H1 (cell line): ENCODE measurements around the gene KANSL1. TPM values are rescaled to one million over a fixed set of nuclear protein-coding genes. Genes with fewer than 3 reads are reported as not detected.

Experiments used
- CTCF ChIA-PET: fragments of 300-600 bp; sonication (Branson Sonifier 250); formaldehyde crosslinking; loops from one replicate; lab custom pipeline; 2021; ENCODE audit not compliant: partially characterized antibody; lab: Charles Lee
- POLR2A ChIA-PET: fragments of 300-600 bp; sonication (Branson Sonifier 250); formaldehyde crosslinking; loops from one replicate; lab custom pipeline; 2021; ENCODE audit warnings: inconsistent platforms; ENCODE audit not compliant: partially characterized antibody; lab: Charles Lee
- DNase-seq, 2 experiments: peaks; one replicate each; pipeline versions ENCODE4 v3.0.0 to v3.0.0-alpha.2; 2010 to 2022; ENCODE audit warnings: low spot score in 2 of 2, low read depth in 1 of 2, mixed read lengths in 1 of 2
- FAIRE-seq: peaks from 2 replicates; lab custom pipeline; 2011; peaks lifted over from hg19 to GRCh38; lab: Jason Lieb, UNC
- H2AFZ ChIP-seq: 2 replicates; pipeline ENCODE4 v1.8.1; 2012; ENCODE audit warnings: low read length, inconsistent platforms
- H2AK5ac ChIP-seq: 2 replicates; pipeline ENCODE4 v1.6.1; 2013; ENCODE audit warnings: low read depth, low read length
- H2BK120ac ChIP-seq: replicated peaks from 2 replicates; pipeline ENCODE3; 2013; ENCODE audit warnings: low read depth, low read length, inconsistent platforms
- H2BK12ac ChIP-seq: 2 replicates; pipeline ENCODE4 v1.6.1; 2013; ENCODE audit warnings: low read depth, low read length
- H2BK15ac ChIP-seq: 2 replicates; pipeline ENCODE4 v1.6.1; 2013; ENCODE audit warnings: low read length
- H2BK20ac ChIP-seq: 2 replicates; pipeline ENCODE4 v1.6.1; 2013; ENCODE audit warnings: low read length
- H2BK5ac ChIP-seq: 2 replicates; pipeline ENCODE4 v1.6.1; 2013; ENCODE audit warnings: low read depth, low read length
- H3K14ac ChIP-seq: 2 replicates; pipeline ENCODE4 v1.6.1; 2013; ENCODE audit warnings: inconsistent platforms; ENCODE audit not compliant: insufficient read length
- H3K18ac ChIP-seq: 2 replicates; pipeline ENCODE4 v1.6.1; 2013; ENCODE audit warnings: low read length; ENCODE audit errors: extremely low read depth
- H3K23ac ChIP-seq: 2 replicates; pipeline ENCODE4 v1.6.1; 2013; ENCODE audit warnings: inconsistent platforms; ENCODE audit not compliant: insufficient read length
- H3K23me2 ChIP-seq: 2 replicates; pipeline ENCODE4 v1.6.1; 2013; ENCODE audit warnings: low read depth, low read length
- H3K27ac ChIP-seq: 2 replicates; pipeline ENCODE4 v1.6.1; 2011; ENCODE audit warnings: low read depth, low read length, inconsistent platforms
- H3K27me3 ChIP-seq, 4 experiments: replicated peaks in 1 of 4; 1 replicate in 1 of 4; 2 replicates in 3 of 4; pipeline versions ENCODE4 v1.6.1 to v1.8.1; 2011 to 2013; ENCODE audit warnings: low read length in 3 of 4, mild to moderate bottlenecking in 3 of 4, inconsistent platforms in 2 of 4, mixed read lengths in 2 of 4, moderate library complexity in 1 of 4; ENCODE audit not compliant: control insufficient read depth in 3 of 4, insufficient read depth in 3 of 4; ENCODE audit errors: extremely low read depth in 1 of 4
- H3K36me3 ChIP-seq, 4 experiments: 2 replicates each; pipeline versions ENCODE4 v1.6.1 to v1.8.1; 2011 to 2013; ENCODE audit warnings: mild to moderate bottlenecking in 4 of 4, low read length in 3 of 4, moderate library complexity in 2 of 4, control low read depth in 1 of 4, inconsistent platforms in 1 of 4; ENCODE audit not compliant: insufficient read depth in 4 of 4, control insufficient read depth in 2 of 4
- H3K4ac ChIP-seq: replicated peaks from 2 replicates; pipeline ENCODE3; 2013; ENCODE audit warnings: low read length, low read depth, mixed read lengths, inconsistent platforms; ENCODE audit not compliant: insufficient read length
- H3K4me1 ChIP-seq, 4 experiments: replicated peaks in 1 of 4; 1 replicate in 1 of 4; 2 replicates in 3 of 4; pipeline versions ENCODE4 v1.6.1 to v1.8.1; 2011 to 2013; ENCODE audit warnings: low read length in 3 of 4, inconsistent platforms in 2 of 4, mixed read lengths in 1 of 4; ENCODE audit not compliant: insufficient read depth in 4 of 4, control insufficient read depth in 3 of 4
- H3K4me2 ChIP-seq, 2 experiments: 2 replicates each; pipeline versions ENCODE4 v1.6.1 to v1.8.1; 2011 to 2013; ENCODE audit warnings: low read depth in 2 of 2, low read length in 2 of 2, control low read depth in 1 of 2, inconsistent platforms in 1 of 2, mild to moderate bottlenecking in 1 of 2; ENCODE audit not compliant: insufficient read depth in 1 of 2
- H3K4me3 ChIP-seq, 4 experiments: fragments of 200-600, 300-600 bp in 1 of 4; sonication (generic), shearing (Covaris generic), sonication (Bioruptor Twin) in 1 of 4; 2 replicates each; pipeline versions ENCODE4 v1.5.1 to v1.8.1; 2011 to 2016; ENCODE audit warnings: low read length in 4 of 4, low read depth in 3 of 4, control low read depth in 2 of 4, inconsistent platforms in 2 of 4, mild to moderate bottlenecking in 2 of 4, mixed read lengths in 1 of 4, moderate library complexity in 1 of 4; ENCODE audit not compliant: insufficient read depth in 2 of 4; ENCODE audit errors: extremely low read depth in 1 of 4
- H3K56ac ChIP-seq: replicated peaks from 2 replicates; pipeline ENCODE3; 2013; ENCODE audit warnings: low read depth, mild to moderate bottlenecking, mixed read lengths, low read length, inconsistent platforms; ENCODE audit not compliant: insufficient read length
- H3K79me1 ChIP-seq: 2 replicates; pipeline ENCODE4 v1.6.1; 2013; ENCODE audit warnings: low read depth, low read length, control low read depth
- H3K79me2 ChIP-seq, 2 experiments: 2 replicates each; pipeline versions ENCODE4 v1.6.1 to v1.8.1; 2012 to 2013; ENCODE audit warnings: low read length in 2 of 2, mild to moderate bottlenecking in 2 of 2, inconsistent platforms in 1 of 2; ENCODE audit not compliant: insufficient read depth in 2 of 2, control insufficient read depth in 1 of 2
- H3K9ac ChIP-seq, 4 experiments: replicated peaks in 1 of 4; 1 replicate in 1 of 4; 2 replicates in 3 of 4; pipeline versions ENCODE4 v1.6.1 to v1.8.1; 2011 to 2013; ENCODE audit warnings: low read depth in 3 of 4, low read length in 3 of 4, control low read depth in 2 of 4, mild to moderate bottlenecking in 2 of 4, moderate library complexity in 2 of 4, inconsistent platforms in 1 of 4; ENCODE audit errors: extremely low read depth in 1 of 4
- H3K9me3 ChIP-seq, 2 experiments: 2 replicates each; pipeline versions ENCODE4 v1.6.1 to v1.8.1; 2012 to 2013; ENCODE audit warnings: mild to moderate bottlenecking in 2 of 2, moderate library complexity in 2 of 2, control low read depth in 1 of 2, inconsistent platforms in 1 of 2, low read depth in 1 of 2, low read length in 1 of 2, mixed read lengths in 1 of 2; ENCODE audit not compliant: insufficient read depth in 2 of 2
- H4K20me1 ChIP-seq, 2 experiments: replicated peaks in 1 of 2; 2 replicates each; pipeline versions ENCODE3 to v1.8.1; 2011 to 2013; ENCODE audit warnings: inconsistent platforms in 2 of 2, low read length in 2 of 2, mild to moderate bottlenecking in 1 of 2; ENCODE audit not compliant: insufficient read depth in 2 of 2, control insufficient read depth in 1 of 2
- H4K5ac ChIP-seq: 2 replicates; pipeline ENCODE4 v1.6.1; 2013; ENCODE audit warnings: low read length, low read depth, mixed read lengths, inconsistent platforms; ENCODE audit not compliant: insufficient read length
- H4K8ac ChIP-seq: 2 replicates; pipeline ENCODE4 v1.8.0; 2013; ENCODE audit warnings: mild to moderate bottlenecking, moderate library complexity, low read length, inconsistent platforms; ENCODE audit not compliant: insufficient read depth; ENCODE audit errors: extremely low read depth
- H4K91ac ChIP-seq: replicated peaks from 2 replicates; pipeline ENCODE3; 2013; ENCODE audit warnings: low read length, mixed read lengths, inconsistent platforms; ENCODE audit not compliant: insufficient read length
- ASH2L ChIP-seq: fragments of 200-600, 300-600 bp; sonication (generic); IDR thresholded peaks from one replicate; pipeline ENCODE4 v1.7.1; 2017; ENCODE audit warnings: low read length
- BCL11A ChIP-seq, 2 experiments: IDR thresholded peaks; one replicate each; pipeline ENCODE4 v1.6.1; 2011; ENCODE audit warnings: low read depth in 2 of 2, low read length in 2 of 2, mild to moderate bottlenecking in 2 of 2
- CEBPB ChIP-seq: IDR thresholded peaks from 2 replicates; pipeline ENCODE4 v1.6.1; 2012; ENCODE audit warnings: low read depth, low read length
- CREB1 ChIP-seq: IDR thresholded peaks from 2 replicates; pipeline ENCODE4 v1.6.1; 2012; ENCODE audit warnings: inconsistent platforms
- CTBP2 ChIP-seq: IDR thresholded peaks from 2 replicates; pipeline ENCODE4 v1.7.0; 2011; ENCODE audit warnings: borderline replicate concordance, mild to moderate bottlenecking, moderate library complexity, mixed read lengths, low read length; ENCODE audit not compliant: insufficient read depth, insufficient read length
- FOSL1 ChIP-seq: IDR thresholded peaks from 2 replicates; pipeline ENCODE4 v1.6.1; 2011; ENCODE audit warnings: mild to moderate bottlenecking, low read depth, low read length, moderate library complexity; ENCODE audit not compliant: insufficient read depth
- KDM1A ChIP-seq: fragments of 200-600, 300-600 bp; sonication (generic); IDR thresholded peaks from 2 replicates; pipeline ENCODE4 v1.7.1; 2016; ENCODE audit warnings: mild to moderate bottlenecking, low read length, borderline replicate concordance
- POLR2AphosphoS5 ChIP-seq: IDR thresholded peaks from 2 replicates; pipeline ENCODE4 v1.6.1; 2011; ENCODE audit warnings: low read depth, low read length
- SAP30 ChIP-seq: fragments of 300-600 bp; sonication (generic); IDR thresholded peaks from 2 replicates; pipeline ENCODE4 v1.7.1; 2012; ENCODE audit warnings: low read length, moderate library complexity, mild to moderate bottlenecking, inconsistent platforms; ENCODE audit not compliant: insufficient read depth, insufficient replicate concordance
- TAF1 ChIP-seq: IDR thresholded peaks from 2 replicates; pipeline ENCODE4 v1.6.1; 2011; ENCODE audit warnings: mild to moderate bottlenecking, low read depth, low read length
- TBP ChIP-seq: IDR thresholded peaks from 2 replicates; pipeline ENCODE4 v1.6.1; 2011; ENCODE audit warnings: low read depth, low read length, improper control_type of control experiment
- ZNF274 ChIP-seq: IDR thresholded peaks from 2 replicates; pipeline ENCODE4 v1.7.0; 2012; ENCODE audit warnings: low read length, borderline replicate concordance; ENCODE audit errors: extremely low read depth
- WGBS, 2 experiments: shearing (Covaris generic) in 1 of 2; methylation state at CpG; one replicate each; pipeline versions ENCODE4 v1.1.6 to v1.1.7; 2013 to 2015; ENCODE audit warnings: low lambda C conversion rate in 2 of 2, mixed read lengths in 2 of 2, inconsistent platforms in 1 of 2, low coverage in 1 of 2, missing lambda C conversion rate in 1 of 2; ENCODE audit not compliant: insufficient replicate concordance in 2 of 2, insufficient coverage in 1 of 2, insufficient read length in 1 of 2; ENCODE audit errors: extremely low coverage in 1 of 2, missing lambda C conversion rate in 1 of 2; 5-methylcytosine and 5-hydroxymethylcytosine counted together
- polyA plus RNA-seq, 7 experiments: library from polyadenylated mRNA; depleted of rRNA in 3 of 7; stranded (reverse) in 5 of 7; unstranded in 2 of 7; fragments of >200 nt in 5 of 7; fragments of 200-250 nt in 2 of 7; gene quantifications; 1 replicate in 5 of 7; 2 replicates in 1 of 7; 4 replicates in 1 of 7; pipeline versions ENCODE4 v1.2.1 to v1.2.3, GENCODE V29; 2011 to 2013; ENCODE audit warnings: missing spikeins in 2 of 7, mixed read lengths in 2 of 7
- total RNA-seq: library from RNA; stranded (reverse); fragmentation: NEBNext Ultra II Directional; extraction: Animal tissue kit (Norgen Biotek cat#: 25700); gene quantifications from 2 replicates; pipeline ENCODE4 v1.2.1, GENCODE V29; 2021

KANSL1 gene
- total and polyA plus RNA-seq, 2 of the 8 experiments (the other 6 are each of a cell fraction or from before 2014, with no cell fraction given): 34.0 to 128 TPM

GRCh38 chr17:46002311-46002972, 190.8 kb downstream of the KANSL1 start:
- H3K23ac ChIP-seq: no peak overlapping the region
- 34% methylated on average over 8 of the region's 8 CpGs; no CpG with 5 or more reads in 1 of the 2 experiments for WGBS, 2 experiments
- CTCF ChIA-PET: interaction anchor here (0.6 to 3.6 kb wide), 32 partner anchors 10 to 285 kb away, joined by 3 to 31 read pairs (median 4); partner anchors contain the start of gene MAPT
- no peak overlapping the region for H2BK20ac ChIP-seq
- H3K23me2 ChIP-seq: peaks cover 2% of the 10 kb centered on the region; the same call in 1 of the 2 replicates
- no peak overlapping the region for H3K27ac ChIP-seq
- no peak overlapping the region for H3K14ac ChIP-seq
- H3K56ac ChIP-seq: no peak overlapping the region
- H3K79me2 ChIP-seq: no peaks in the 10 kb centered on the region
- H3K9me3 ChIP-seq: no peaks in the 10 kb centered on the region
- H2BK15ac ChIP-seq: no peak overlapping the region
- no peak overlapping the region for H3K9ac ChIP-seq
- no peak overlapping the region for H4K8ac ChIP-seq
- no peaks in the 10 kb centered on the region for H3K36me3 ChIP-seq
- H3K18ac ChIP-seq: no peak overlapping the region
- POLR2A ChIA-PET: interaction anchor here (0.9 kb wide), 1 partner anchor 17 kb away, joined by 3 read pairs; no protein-coding TSS in a partner anchor
- H4K5ac ChIP-seq: no peak overlapping the region
- no peak overlapping the region for H3K4me2 ChIP-seq
- H3K79me1 ChIP-seq: no peaks in the 10 kb centered on the region
- no peak overlapping the region for H2BK12ac ChIP-seq
- no peaks in the 10 kb centered on the region for H4K20me1 ChIP-seq
- H3K4ac ChIP-seq: no peak overlapping the region
- no peak overlapping the region for H4K91ac ChIP-seq
- H3K27me3 ChIP-seq: no peaks in the 10 kb centered on the region
- DNase-seq: peak; percentile 36 to 91
- H2BK5ac ChIP-seq: no peak overlapping the region
- H3K4me1 ChIP-seq: no peaks in the 10 kb centered on the region; a peak in 1 of 7 replicates
- no peak overlapping the region for H2AK5ac ChIP-seq
- no peak overlapping the region for H2BK120ac ChIP-seq
- peak; percentile 99 for FAIRE-seq
- H2AFZ ChIP-seq: no peak overlapping the region
- H3K4me3 ChIP-seq: no peak overlapping the region
- TF ChIP-seq FOSL1: no peak
- no peak for TF ChIP-seq ASH2L
- TF ChIP-seq TAF1: no peak
- TF ChIP-seq SAP30: no peak
- TF ChIP-seq CREB1: no peak
- peak; percentile 82; the same call in 1 of the 2 replicates for TF ChIP-seq KDM1A
- TF ChIP-seq POLR2AphosphoS5: no peak
- no peak for TF ChIP-seq BCL11A (IDR thresholded peaks at IDR 0.05; ENCODE audit: low read depth in 2 of 2, low read length in 2 of 2)
- no peak for TF ChIP-seq CTBP2
- TF ChIP-seq TBP: no peak
- no peak for TF ChIP-seq CEBPB
- no peak for TF ChIP-seq ZNF274
